HG03565 (cell line): ENCODE results near the gene RCBTB1.
"Not testable (repeated sequence)": the region's sequence is repeated elsewhere in the genome, so short reads cannot be mapped to it uniquely, and the experiment has no call there.

Experiments used
- ATAC-seq: cut with Tn5 transposase; IDR thresholded peaks from one replicate; pipeline ENCODE4 v1.9.1; 2021; ENCODE audit warnings: mild to moderate bottlenecking, moderate library complexity; ENCODE audit not compliant: unreplicated experiment

Gene RCBTB1

GRCh38 chr13:49585220-49586157, at the start of gene RCBTB1:
Gene RCBTB1, minus strand, starts transcription at chr13:49585558. Its CDS starts 18,279 bp downstream, at chr13:49567279.
- peak; percentile 76 for ATAC-seq

- no peak for ATAC-seq
These were observed 48.4 kb upstream of the RCBTB1 start for GRCh38 chr13:49633710-49634109.

GRCh38 chr13:49632156-49632555, 46.8 kb upstream of the RCBTB1 start:
- ATAC-seq: no peak

- no peak for ATAC-seq
These were observed 45.2 kb upstream of the RCBTB1 start for GRCh38 chr13:49630580-49630979.

GRCh38 chr13:49629947-49630346, 44.6 kb upstream of the RCBTB1 start:
- ATAC-seq: no peak

GRCh38 chr13:49629196-49629938, 44.0 kb upstream of the RCBTB1 start:
- no peak for ATAC-seq

- peak; percentile 91 for ATAC-seq
These were observed 42.7 kb upstream of the RCBTB1 start, which contains the start of gene ARL11 for GRCh38 chr13:49627831-49628652. Gene ARL11, plus strand, starts transcription at chr13:49628507. Its CDS starts 1,941 bp downstream, at chr13:49630448.

- no peak for ATAC-seq
These were observed 40.2 kb upstream of the RCBTB1 start for GRCh38 chr13:49625392-49626079.

GRCh38 chr13:49624229-49624628, 38.9 kb upstream of the RCBTB1 start:
- no peak for ATAC-seq

- no peak for ATAC-seq
These were observed 37.0 kb upstream of the RCBTB1 start for GRCh38 chr13:49622174-49622946.

- peak; percentile 48 for ATAC-seq
These were observed 34.8 kb upstream of the RCBTB1 start for GRCh38 chr13:49620170-49620621.

- ATAC-seq: no peak
These were observed 31.3 kb upstream of the RCBTB1 start for GRCh38 chr13:49616676-49617065.

- no peak for ATAC-seq
These were observed 30.7 kb upstream of the RCBTB1 start for GRCh38 chr13:49615836-49616675.

- not testable (repeated sequence) for ATAC-seq
These were observed 26.7 kb upstream of the RCBTB1 start for GRCh38 chr13:49612042-49612441.

GRCh38 chr13:49610176-49610575, 24.8 kb upstream of the RCBTB1 start:
- no peak for ATAC-seq

GRCh38 chr13:49608651-49609331, 23.4 kb upstream of the RCBTB1 start:
- no peak for ATAC-seq

GRCh38 chr13:49607761-49608160, 22.4 kb upstream of the RCBTB1 start:
- no peak for ATAC-seq
